DND-41 (cell line): ENCODE measurements around the gene ANK3.

Experiments used
- EZH2 ChIP-seq: IDR thresholded peaks from 3 replicates; pipeline ENCODE4 v1.6.1; 2012; ENCODE audit warnings: borderline replicate concordance, low read depth, mild to moderate bottlenecking, moderate library complexity, low read length, inconsistent platforms; ENCODE audit not compliant: severe bottlenecking
- TF ChIP-seq, protein P1 (sequence below): IDR thresholded peaks from 2 replicates; pipeline ENCODE4 v1.5.1; 2012; ENCODE audit warnings: borderline replicate concordance, low read length, moderate library complexity, mild to moderate bottlenecking; ENCODE audit not compliant: poor library complexity, severe bottlenecking; ENCODE audit errors: extremely low read depth

DNA sequence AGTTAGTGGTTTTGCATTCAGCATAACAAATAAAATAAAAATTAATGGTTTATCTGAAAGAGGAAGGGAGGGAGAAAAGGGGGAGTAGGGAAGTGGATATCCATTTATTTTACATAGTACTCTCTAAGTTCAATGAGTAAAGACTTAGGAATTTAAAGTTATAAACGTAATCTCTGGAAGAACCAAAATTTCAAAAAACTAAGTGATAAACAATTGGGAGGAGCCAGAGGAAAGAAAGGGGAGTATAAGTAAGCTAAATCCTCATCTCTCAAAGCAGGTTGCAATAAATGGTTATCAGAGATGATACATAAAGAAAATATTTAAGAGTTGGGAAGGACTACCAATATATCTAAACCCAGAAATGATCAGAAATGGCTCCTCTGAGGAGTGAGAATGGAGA lies 46.4 kb downstream of the ANK3 start:
- TF ChIP-seq, protein P1, sequence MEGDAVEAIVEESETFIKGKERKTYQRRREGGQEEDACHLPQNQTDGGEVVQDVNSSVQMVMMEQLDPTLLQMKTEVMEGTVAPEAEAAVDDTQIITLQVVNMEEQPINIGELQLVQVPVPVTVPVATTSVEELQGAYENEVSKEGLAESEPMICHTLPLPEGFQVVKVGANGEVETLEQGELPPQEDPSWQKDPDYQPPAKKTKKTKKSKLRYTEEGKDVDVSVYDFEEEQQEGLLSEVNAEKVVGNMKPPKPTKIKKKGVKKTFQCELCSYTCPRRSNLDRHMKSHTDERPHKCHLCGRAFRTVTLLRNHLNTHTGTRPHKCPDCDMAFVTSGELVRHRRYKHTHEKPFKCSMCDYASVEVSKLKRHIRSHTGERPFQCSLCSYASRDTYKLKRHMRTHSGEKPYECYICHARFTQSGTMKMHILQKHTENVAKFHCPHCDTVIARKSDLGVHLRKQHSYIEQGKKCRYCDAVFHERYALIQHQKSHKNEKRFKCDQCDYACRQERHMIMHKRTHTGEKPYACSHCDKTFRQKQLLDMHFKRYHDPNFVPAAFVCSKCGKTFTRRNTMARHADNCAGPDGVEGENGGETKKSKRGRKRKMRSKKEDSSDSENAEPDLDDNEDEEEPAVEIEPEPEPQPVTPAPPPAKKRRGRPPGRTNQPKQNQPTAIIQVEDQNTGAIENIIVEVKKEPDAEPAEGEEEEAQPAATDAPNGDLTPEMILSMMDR, result no peak
- TF ChIP-seq EZH2, result no peak
